Tibial nerve (tissue), 4 donors: Measurements from ENCODE around the gene CD163L1. TPM values are rescaled to one million over a fixed set of nuclear protein-coding genes. Genes with fewer than 3 reads are reported as not detected.

Experiments
- DNase-seq, 2 donors: peaks; one replicate each; pipeline ENCODE4 v3.0.0-alpha.2; 2019; ENCODE audit warnings: low spot score in 2 of 2
- H3K27ac ChIP-seq, 4 donors: fragments of 200-600 bp; sonication (generic) in 3 of 4; one replicate each; pipeline ENCODE4 v1.5.1; 2017 to 2019; ENCODE audit warnings: mild to moderate bottlenecking in 1 of 4
- H3K27me3 ChIP-seq, 2 donors: fragments of 200-600 bp; sonication (generic) in 1 of 2; one replicate each; pipeline versions ENCODE4 v1.5.1 to v1.6.0; 2017 to 2019
- H3K36me3 ChIP-seq, 3 donors: fragments of 200-600 bp; sonication (generic); one replicate each; pipeline ENCODE4 v1.5.1; 2018 to 2019
- H3K4me1 ChIP-seq, 4 donors: fragments of 200-600 bp; sonication (generic) in 3 of 4; one replicate each; pipeline ENCODE4 v1.5.1; 2017 to 2019
- H3K4me3 ChIP-seq, 4 donors: fragments of 200-600 bp; sonication (generic) in 3 of 4; one replicate each; pipeline ENCODE4 v1.5.1; 2017 to 2019; ENCODE audit warnings: mild to moderate bottlenecking in 1 of 4, moderate library complexity in 1 of 4
- H3K9me3 ChIP-seq, 4 donors: fragments of 200-600 bp; sonication (generic) in 3 of 4; one replicate each; pipeline ENCODE4 v1.5.1; 2017 to 2019
- EP300 ChIP-seq, 2 donors: sonication (generic); formaldehyde crosslinking; IDR thresholded peaks; one replicate each; pipeline ENCODE4 v1.6.1; 2017; ENCODE audit warnings: antibody characterized with exemption in 2 of 2, mild to moderate bottlenecking in 1 of 2
- POLR2A ChIP-seq, 2 donors: fragments of 450-650 bp; IDR thresholded peaks; one replicate each; pipeline ENCODE4 v1.6.1; 2017; ENCODE audit warnings: antibody characterized with exemption in 2 of 2, mild to moderate bottlenecking in 2 of 2, moderate library complexity in 2 of 2
- WGBS, 2 donors: methylation state at CpG; one replicate each; pipeline ENCODE4 v1.1.5; 2018; 5-methylcytosine and 5-hydroxymethylcytosine counted together
- total RNA-seq, 4 donors: library from RNA; depleted of rRNA; stranded (reverse); fragments of >200 nt; gene quantifications; one replicate each; pipeline ENCODE4 v1.1.0, GENCODE V29; 2016
- TF ChIP-seq, protein P1 (sequence below), 5 experiments: fragments of 200-600 bp in 3 of 5; fragments of 450-650 bp in 2 of 5; sonication (generic) in 3 of 5; IDR thresholded peaks; one replicate each; pipeline ENCODE4 v1.5.1; 2016 to 2019; ENCODE audit warnings: antibody characterized with exemption in 5 of 5, mild to moderate bottlenecking in 3 of 5, moderate library complexity in 2 of 5

The CD163L1 gene
- total RNA-seq, 4 donors from 2014 or later, result 0.66 to 16.7 (median 1.6) TPM

DNA sequence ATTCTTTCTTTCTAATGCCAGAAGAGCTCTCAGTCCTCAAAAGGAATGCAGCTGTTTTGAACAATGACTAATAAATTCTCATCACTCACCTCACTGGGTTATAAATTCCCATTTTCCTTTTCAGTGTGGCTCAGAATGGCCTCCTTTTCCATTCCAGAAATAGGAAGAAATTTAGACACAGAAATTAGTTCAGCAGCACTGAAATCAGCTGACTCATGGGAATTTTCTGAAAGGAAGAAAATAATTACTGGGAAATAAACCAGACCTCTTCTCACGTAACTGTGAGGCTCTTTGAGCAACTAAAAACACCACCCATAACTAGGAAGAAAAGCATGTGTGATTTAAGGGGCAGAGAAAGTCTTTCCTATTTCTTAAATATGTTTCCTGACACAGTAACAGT is 35.8 kb upstream of the CD163L1 start:
- Histone ChIP-seq H3K9me3 (no peaks in the 10 kb centered on the region), H3K4me3 (no peak overlapping the region), H3K4me1 (no peaks in the 10 kb centered on the region), H3K27ac (no peak overlapping the region), H3K27me3 (no peaks in the 10 kb centered on the region), H3K36me3 (no peaks in the 10 kb centered on the region)
- no peak for DNase-seq
- no peak for TF ChIP-seq POLR2A (IDR thresholded peaks at IDR 0.05)
- TF ChIP-seq EP300 (IDR thresholded peaks at IDR 0.05), result no peak
- TF ChIP-seq, protein P1, sequence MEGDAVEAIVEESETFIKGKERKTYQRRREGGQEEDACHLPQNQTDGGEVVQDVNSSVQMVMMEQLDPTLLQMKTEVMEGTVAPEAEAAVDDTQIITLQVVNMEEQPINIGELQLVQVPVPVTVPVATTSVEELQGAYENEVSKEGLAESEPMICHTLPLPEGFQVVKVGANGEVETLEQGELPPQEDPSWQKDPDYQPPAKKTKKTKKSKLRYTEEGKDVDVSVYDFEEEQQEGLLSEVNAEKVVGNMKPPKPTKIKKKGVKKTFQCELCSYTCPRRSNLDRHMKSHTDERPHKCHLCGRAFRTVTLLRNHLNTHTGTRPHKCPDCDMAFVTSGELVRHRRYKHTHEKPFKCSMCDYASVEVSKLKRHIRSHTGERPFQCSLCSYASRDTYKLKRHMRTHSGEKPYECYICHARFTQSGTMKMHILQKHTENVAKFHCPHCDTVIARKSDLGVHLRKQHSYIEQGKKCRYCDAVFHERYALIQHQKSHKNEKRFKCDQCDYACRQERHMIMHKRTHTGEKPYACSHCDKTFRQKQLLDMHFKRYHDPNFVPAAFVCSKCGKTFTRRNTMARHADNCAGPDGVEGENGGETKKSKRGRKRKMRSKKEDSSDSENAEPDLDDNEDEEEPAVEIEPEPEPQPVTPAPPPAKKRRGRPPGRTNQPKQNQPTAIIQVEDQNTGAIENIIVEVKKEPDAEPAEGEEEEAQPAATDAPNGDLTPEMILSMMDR (IDR thresholded peaks at IDR 0.05), result no peak
- WGBS, 2 donors, result 6 to 7% methylated on average over 1 of the region's 1 CpG

DNA sequence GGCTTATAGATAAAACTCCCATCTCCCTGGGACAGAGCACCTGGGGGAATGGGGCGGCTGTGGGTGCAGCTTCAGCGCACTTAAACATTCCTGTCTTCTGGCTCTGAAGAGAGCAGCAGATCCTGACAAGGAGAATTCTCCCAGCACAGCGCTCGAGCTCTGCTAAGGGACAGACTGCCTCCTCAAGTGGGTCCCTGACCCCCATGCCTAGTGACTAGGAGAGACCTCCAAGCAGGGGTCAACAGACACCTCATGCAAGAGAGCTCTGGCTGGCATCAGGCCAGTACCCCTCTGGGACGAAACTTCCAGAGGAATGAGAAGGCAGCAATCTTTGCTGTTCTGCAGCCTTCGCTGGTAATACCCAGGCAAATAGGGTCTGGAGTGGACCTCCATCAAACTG is 28.1 kb upstream of the CD163L1 start:
- Histone ChIP-seq H3K4me3 (no peak overlapping the region), H3K27me3 (no peaks in the 10 kb centered on the region), H3K9me3 (peaks cover 0 to 12% (median 0%) of the 10 kb centered on the region in 4 donors), H3K4me1 (no peaks in the 10 kb centered on the region), H3K36me3 (no peaks in the 10 kb centered on the region), H3K27ac (no peak overlapping the region)
- WGBS, 2 donors, result 90 to 96% methylated on average over 2 to 6 of the region's 6 CpGs
- TF ChIP-seq EP300 (IDR thresholded peaks at IDR 0.05), result no peak
- TF ChIP-seq, protein P1 (IDR thresholded peaks at IDR 0.05), result no peak
- no peak for DNase-seq

DNA sequence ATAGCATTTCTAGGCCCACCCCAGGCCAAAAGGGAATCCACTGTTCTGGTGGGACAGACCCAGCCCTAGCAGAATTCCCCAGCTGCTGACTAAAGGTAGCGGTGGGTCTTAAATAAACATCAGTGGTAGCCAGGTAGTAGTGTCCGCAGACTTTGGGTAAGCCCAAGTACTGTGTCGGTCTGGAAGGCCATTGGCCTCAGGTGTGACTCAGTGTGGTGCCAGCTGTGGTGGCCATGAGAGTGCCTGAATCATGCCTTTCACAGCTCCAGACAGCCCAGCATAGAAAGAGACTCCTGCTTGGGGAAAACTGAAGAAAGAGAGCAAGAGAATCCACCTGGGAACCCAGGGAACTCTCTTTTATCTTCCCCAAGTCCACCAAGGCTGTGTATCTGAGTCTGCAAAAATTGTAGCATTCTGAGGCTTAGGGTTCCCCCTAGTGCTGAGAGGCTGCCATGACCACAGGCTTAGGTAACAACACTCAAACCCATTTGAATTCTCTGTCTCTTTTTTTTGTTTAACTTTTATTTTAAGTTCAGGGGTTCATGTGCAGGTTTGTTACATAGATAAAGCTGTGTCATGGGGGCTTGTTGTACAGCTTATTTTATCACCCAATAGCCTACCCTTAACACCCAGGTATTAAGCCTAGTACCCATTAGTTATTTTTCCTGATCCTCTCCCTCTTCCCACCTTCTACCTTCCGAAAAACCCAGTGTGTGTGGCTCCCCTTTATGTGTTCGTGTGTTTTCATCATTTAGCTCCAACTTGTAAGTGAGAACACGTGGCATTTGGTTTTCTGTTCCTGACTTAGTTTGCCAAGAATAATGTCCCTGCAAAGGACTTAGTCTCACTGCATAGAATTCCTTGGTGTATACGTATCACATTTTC is 16.7 kb upstream of the CD163L1 start:
- H3K4me3 ChIP-seq, result no peak overlapping the region
- TF ChIP-seq, protein P1 (IDR thresholded peaks at IDR 0.05), result peak; percentile 44 to 70 (median 60)
- no peak for TF ChIP-seq EP300 (IDR thresholded peaks at IDR 0.05)
- TF ChIP-seq POLR2A (IDR thresholded peaks at IDR 0.05), result no peak
- no peak overlapping the region for H3K27ac ChIP-seq
- H3K9me3 ChIP-seq, result peaks cover 0 to 7% (median 0%) of the 10 kb centered on the region in 4 donors
- H3K27me3 ChIP-seq, result no peaks in the 10 kb centered on the region
- 65 to 68% methylated on average over 7 of the region's 7 CpGs for WGBS, 2 donors
- no peaks in the 10 kb centered on the region for H3K36me3 ChIP-seq
- no peaks in the 10 kb centered on the region for H3K4me1 ChIP-seq
- peak in 1 of 2 donors; percentile 60 for DNase-seq

DNA sequence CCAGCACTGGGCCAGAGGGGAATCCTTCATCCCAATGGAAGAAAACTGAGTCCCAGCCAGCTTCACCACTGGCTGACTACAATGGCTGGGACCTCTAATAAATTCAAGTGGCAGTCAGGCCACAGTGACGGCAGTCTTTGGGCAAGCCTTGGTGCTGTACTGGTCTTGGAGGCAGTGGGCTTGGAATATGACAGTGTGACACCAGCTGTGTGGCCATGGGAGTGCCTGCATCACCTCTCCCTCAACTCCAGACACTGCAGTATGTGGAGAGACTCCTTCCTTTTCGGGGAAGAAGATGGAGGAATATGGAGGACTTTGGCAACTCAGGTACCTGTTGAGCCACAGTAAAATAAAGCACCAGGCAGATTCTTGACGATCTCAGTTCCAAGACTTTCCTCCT is 16.0 kb upstream of the CD163L1 start:
- Histone ChIP-seq H3K4me3 (no peak overlapping the region), H3K27ac (no peak overlapping the region), H3K4me1 (no peaks in the 10 kb centered on the region), H3K27me3 (no peaks in the 10 kb centered on the region), H3K9me3 (peaks cover 0 to 5% (median 0%) of the 10 kb centered on the region in 4 donors), H3K36me3 (no peaks in the 10 kb centered on the region)
- no peak for DNase-seq
- TF ChIP-seq POLR2A (IDR thresholded peaks at IDR 0.05) (no peak), EP300 (IDR thresholded peaks at IDR 0.05) (no peak)
- TF ChIP-seq, protein P1 (IDR thresholded peaks at IDR 0.05), result no peak
- WGBS, 2 donors, result 84 to 92% methylated on average over 3 of the region's 3 CpGs

DNA sequence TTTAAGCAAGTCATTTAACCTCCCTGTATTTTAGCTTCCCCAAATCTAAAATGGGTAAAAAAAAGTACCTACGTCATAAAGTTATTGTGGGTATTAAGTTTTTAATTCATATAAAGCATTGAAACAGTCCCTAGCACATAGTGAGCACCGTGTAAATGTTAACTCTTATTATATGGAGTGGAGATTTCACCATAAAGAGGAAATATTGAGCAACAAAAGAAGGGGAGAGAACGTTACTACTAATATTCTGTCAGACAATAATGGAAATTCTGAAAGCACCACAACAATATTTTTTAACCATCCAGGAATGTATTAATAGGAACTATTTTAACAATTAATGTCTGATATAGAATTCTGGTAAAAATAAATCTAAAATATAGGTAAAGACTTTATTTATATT is 7.8 kb upstream of the CD163L1 start:
- no peak for DNase-seq
- TF ChIP-seq, protein P1 (IDR thresholded peaks at IDR 0.05), result no peak
- TF ChIP-seq EP300 (IDR thresholded peaks at IDR 0.05) (no peak), POLR2A (IDR thresholded peaks at IDR 0.05) (no peak)
- Histone ChIP-seq H3K27me3 (no peaks in the 10 kb centered on the region), H3K27ac (no peak overlapping the region), H3K4me3 (no peak overlapping the region), H3K9me3 (peaks cover 0 to 15% (median 0%) of the 10 kb centered on the region in 4 donors), H3K4me1 (no peaks in the 10 kb centered on the region), H3K36me3 (no peaks in the 10 kb centered on the region)
- 71 to 75% methylated on average over 3 of the region's 3 CpGs for WGBS, 2 donors
